GM23338 (cell line): ENCODE data around the gene NSD2.

ENCODE experiments used
- EZH2phosphoT487 ChIP-seq: fragments of 200-600 bp; sonication (generic); IDR thresholded peaks from one replicate; pipeline ENCODE4 v1.8.1; 2018; ENCODE audit warnings: antibody characterized with exemption; ENCODE audit not compliant: unreplicated experiment
- ZNF114 ChIP-seq: fragments of 250-450 bp; sonication (Bioruptor Pico); IDR thresholded peaks from 2 replicates; pipeline ENCODE4 v1.5.0; 2020; ENCODE audit warnings: mild to moderate bottlenecking, moderate library complexity
- TF ChIP-seq, protein P1 (sequence below), 2 experiments: fragments of 200-600 bp in 1 of 2; sonication (generic) in 1 of 2; conservative IDR thresholded peaks; 2 replicates each; pipeline versions ENCODE4 v1.5.1 to v1.6.1; 2016 to 2017; ENCODE audit warnings: antibody characterized with exemption in 2 of 2, low read depth in 2 of 2, mild to moderate bottlenecking in 2 of 2, moderate library complexity in 1 of 2
- TF ChIP-seq, protein P2 (sequence below): IDR thresholded peaks from one replicate; pipeline ENCODE4 v1.6.1; 2018; ENCODE audit warnings: antibody characterized with exemption; ENCODE audit not compliant: unreplicated experiment

DNA sequence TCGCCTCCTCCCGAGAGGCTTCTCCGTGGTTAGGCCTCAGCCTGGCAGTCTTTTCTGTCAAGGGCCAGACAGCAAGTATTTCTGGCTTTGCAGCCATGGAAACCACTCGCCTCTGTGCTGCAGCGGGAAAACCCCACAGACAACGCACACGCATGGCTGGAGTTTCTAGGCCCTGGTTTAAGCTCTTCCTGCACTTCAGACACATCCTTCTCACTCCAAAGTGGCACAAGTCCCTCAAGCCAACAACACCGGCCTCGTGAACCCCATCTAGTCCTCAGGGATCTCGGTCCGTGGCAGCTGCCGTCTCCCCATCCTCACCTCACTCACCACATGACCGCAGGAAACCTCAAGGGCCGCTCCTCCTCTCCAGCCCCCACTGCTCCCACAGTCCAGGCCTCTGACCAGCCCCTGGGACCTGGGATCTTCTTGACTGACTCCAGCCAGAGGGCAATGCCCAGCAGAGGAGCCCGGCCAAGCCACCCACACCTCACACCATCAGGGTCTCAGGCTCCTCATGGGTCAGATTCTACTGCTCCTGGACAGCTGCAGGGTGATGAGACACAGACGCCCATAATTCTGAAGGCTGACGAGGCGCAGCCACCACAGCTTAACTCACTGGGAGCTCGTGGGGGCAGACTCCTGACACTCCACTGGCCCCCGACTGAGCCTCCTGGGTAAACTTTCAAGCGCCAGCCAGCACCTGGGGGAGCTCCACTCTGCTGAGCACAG, 37.0 kb upstream of the NSD2 start:
- TF ChIP-seq, protein P1, sequence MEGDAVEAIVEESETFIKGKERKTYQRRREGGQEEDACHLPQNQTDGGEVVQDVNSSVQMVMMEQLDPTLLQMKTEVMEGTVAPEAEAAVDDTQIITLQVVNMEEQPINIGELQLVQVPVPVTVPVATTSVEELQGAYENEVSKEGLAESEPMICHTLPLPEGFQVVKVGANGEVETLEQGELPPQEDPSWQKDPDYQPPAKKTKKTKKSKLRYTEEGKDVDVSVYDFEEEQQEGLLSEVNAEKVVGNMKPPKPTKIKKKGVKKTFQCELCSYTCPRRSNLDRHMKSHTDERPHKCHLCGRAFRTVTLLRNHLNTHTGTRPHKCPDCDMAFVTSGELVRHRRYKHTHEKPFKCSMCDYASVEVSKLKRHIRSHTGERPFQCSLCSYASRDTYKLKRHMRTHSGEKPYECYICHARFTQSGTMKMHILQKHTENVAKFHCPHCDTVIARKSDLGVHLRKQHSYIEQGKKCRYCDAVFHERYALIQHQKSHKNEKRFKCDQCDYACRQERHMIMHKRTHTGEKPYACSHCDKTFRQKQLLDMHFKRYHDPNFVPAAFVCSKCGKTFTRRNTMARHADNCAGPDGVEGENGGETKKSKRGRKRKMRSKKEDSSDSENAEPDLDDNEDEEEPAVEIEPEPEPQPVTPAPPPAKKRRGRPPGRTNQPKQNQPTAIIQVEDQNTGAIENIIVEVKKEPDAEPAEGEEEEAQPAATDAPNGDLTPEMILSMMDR (conservative IDR thresholded peaks at IDR 0.05; ENCODE audit: low read depth in 2 of 2): no peak
- TF ChIP-seq ZNF114 (CRISPR knock-in tag) (no peak), EZH2phosphoT487 (no peak)
- TF ChIP-seq, protein P2, sequence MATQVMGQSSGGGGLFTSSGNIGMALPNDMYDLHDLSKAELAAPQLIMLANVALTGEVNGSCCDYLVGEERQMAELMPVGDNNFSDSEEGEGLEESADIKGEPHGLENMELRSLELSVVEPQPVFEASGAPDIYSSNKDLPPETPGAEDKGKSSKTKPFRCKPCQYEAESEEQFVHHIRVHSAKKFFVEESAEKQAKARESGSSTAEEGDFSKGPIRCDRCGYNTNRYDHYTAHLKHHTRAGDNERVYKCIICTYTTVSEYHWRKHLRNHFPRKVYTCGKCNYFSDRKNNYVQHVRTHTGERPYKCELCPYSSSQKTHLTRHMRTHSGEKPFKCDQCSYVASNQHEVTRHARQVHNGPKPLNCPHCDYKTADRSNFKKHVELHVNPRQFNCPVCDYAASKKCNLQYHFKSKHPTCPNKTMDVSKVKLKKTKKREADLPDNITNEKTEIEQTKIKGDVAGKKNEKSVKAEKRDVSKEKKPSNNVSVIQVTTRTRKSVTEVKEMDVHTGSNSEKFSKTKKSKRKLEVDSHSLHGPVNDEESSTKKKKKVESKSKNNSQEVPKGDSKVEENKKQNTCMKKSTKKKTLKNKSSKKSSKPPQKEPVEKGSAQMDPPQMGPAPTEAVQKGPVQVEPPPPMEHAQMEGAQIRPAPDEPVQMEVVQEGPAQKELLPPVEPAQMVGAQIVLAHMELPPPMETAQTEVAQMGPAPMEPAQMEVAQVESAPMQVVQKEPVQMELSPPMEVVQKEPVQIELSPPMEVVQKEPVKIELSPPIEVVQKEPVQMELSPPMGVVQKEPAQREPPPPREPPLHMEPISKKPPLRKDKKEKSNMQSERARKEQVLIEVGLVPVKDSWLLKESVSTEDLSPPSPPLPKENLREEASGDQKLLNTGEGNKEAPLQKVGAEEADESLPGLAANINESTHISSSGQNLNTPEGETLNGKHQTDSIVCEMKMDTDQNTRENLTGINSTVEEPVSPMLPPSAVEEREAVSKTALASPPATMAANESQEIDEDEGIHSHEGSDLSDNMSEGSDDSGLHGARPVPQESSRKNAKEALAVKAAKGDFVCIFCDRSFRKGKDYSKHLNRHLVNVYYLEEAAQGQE: no peak
